Measurements from ENCODE around the gene SAMHD1. TPM values are rescaled to one million over a fixed set of nuclear protein-coding genes. Genes with fewer than 3 reads are reported as not detected.

SAMHD1 gene
- total and polyA plus RNA-seq, 2 donors from 2014 or later: 13.7 to 94.1 TPM

DNA sequence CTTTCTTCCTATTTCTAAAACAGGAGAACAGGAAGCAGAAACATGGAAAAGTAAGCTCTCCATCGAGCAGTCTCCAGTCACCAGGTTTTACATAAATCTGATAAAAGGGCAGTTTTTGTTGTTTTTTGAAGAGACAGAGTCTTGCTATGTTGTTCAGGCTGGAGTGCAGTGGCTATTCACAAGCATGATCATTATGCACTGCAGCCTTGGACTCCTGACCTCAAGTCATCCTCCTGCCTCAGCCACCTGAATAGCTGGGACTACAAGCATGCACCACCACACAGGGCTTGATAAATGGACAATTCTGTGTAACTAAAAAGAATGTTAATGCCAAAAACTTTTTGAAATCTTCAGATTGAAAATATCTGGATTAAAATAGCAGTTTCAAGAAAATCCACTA lies 23.8 kb downstream of the SAMHD1 start:
- no peak for DNase-seq
- TF ChIP-seq, protein P1, sequence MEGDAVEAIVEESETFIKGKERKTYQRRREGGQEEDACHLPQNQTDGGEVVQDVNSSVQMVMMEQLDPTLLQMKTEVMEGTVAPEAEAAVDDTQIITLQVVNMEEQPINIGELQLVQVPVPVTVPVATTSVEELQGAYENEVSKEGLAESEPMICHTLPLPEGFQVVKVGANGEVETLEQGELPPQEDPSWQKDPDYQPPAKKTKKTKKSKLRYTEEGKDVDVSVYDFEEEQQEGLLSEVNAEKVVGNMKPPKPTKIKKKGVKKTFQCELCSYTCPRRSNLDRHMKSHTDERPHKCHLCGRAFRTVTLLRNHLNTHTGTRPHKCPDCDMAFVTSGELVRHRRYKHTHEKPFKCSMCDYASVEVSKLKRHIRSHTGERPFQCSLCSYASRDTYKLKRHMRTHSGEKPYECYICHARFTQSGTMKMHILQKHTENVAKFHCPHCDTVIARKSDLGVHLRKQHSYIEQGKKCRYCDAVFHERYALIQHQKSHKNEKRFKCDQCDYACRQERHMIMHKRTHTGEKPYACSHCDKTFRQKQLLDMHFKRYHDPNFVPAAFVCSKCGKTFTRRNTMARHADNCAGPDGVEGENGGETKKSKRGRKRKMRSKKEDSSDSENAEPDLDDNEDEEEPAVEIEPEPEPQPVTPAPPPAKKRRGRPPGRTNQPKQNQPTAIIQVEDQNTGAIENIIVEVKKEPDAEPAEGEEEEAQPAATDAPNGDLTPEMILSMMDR (IDR thresholded peaks at IDR 0.05; ENCODE audit: borderline replicate concordance, extremely low read depth, insufficient read depth): no peak
- H3K27ac ChIP-seq (ENCODE audit: low read depth in 2 of 2, low read length in 2 of 2): no peak overlapping the region
- no peak overlapping the region for H3K4me3 ChIP-seq (ENCODE audit: low read length in 3 of 3)
- no peak for FAIRE-seq
- H3K27me3 ChIP-seq (ENCODE audit: control insufficient read depth, insufficient read depth, low read length): no peaks in the 10 kb centered on the region
- H3K9ac ChIP-seq (ENCODE audit: low read length in 3 of 3): no peak overlapping the region
- intact Hi-C loops (cut with DNase I): no loop called here
- no peaks in the 10 kb centered on the region for H3K36me3 ChIP-seq (ENCODE audit: control insufficient read depth in 2 of 3, insufficient read depth in 3 of 3, low read length in 3 of 3)
- H3K9me3 ChIP-seq (ENCODE audit: control insufficient read depth in 2 of 3, insufficient read depth in 1 of 3, low read length in 3 of 3): no peaks in the 10 kb centered on the region
- no peaks in the 10 kb centered on the region for H3K4me1 ChIP-seq (ENCODE audit: control insufficient read depth in 2 of 3, insufficient read depth in 2 of 3, low read depth in 1 of 3, low read length in 3 of 3)

DNA sequence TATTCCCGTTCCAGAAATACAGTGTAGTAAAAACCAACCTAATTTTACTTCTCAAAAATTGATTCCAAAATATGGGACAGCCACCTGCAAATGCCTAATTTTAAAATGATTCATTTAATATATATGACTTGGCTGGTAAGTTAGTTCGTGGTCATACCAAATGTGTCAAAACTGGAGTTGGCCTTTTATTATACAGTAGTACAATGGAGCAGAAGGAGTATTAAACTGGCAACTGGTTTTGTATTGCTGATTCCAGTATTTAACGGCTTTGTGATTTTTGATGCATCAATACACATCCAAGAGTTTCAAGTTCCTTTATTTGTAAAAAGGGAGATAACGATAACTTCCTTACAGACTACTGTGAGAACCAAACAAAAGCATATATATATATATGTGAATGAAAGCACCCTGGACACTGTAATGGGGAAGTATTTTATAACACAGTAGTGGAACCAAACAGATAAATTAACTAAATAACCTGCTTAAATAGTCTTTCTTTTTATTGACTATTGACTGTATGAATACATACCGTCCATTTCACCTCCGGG lies 24.8 kb downstream of the SAMHD1 start:
- Histone ChIP-seq H3K4me1 (ENCODE audit: control insufficient read depth in 2 of 3, insufficient read depth in 2 of 3, low read depth in 1 of 3, low read length in 3 of 3) (no peaks in the 10 kb centered on the region), H3K36me3 (ENCODE audit: control insufficient read depth in 2 of 3, insufficient read depth in 3 of 3, low read length in 3 of 3) (no peaks in the 10 kb centered on the region), H3K9ac (ENCODE audit: low read length in 3 of 3) (no peak overlapping the region), H3K27ac (ENCODE audit: low read depth in 2 of 2, low read length in 2 of 2) (no peak overlapping the region), H3K4me3 (ENCODE audit: low read length in 3 of 3) (no peak overlapping the region), H3K27me3 (ENCODE audit: control insufficient read depth, insufficient read depth, low read length) (no peaks in the 10 kb centered on the region), H3K9me3 (ENCODE audit: control insufficient read depth in 2 of 3, insufficient read depth in 1 of 3, low read length in 3 of 3) (no peaks in the 10 kb centered on the region)
- DNase-seq (no peak), FAIRE-seq (no peak)
- TF ChIP-seq, protein P1 (IDR thresholded peaks at IDR 0.05; ENCODE audit: borderline replicate concordance, extremely low read depth, insufficient read depth): no peak
- intact Hi-C loops (cut with DNase I): no loop called here

DNA sequence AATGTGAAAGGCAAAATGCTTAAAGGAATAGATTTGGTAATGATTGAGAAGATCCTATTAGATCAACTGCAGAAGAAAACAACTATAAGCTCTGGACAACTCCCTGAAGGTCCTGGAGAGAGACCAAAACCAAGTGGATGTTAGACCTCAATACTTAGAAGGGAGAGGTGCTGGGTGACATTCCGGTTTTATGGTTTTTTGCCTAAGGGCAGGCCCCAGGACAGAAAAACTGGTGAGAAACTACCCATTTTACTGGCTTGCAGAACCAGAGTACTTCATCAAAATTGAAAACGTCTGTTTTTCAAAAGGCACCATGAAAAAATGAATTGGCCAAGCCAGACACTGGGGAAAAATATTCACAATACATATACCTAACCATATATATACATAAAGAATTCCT lies 26.3 kb downstream of the SAMHD1 start:
- H3K27ac ChIP-seq (ENCODE audit: low read depth in 2 of 2, low read length in 2 of 2): no peak overlapping the region
- no peaks in the 10 kb centered on the region for H3K36me3 ChIP-seq (ENCODE audit: control insufficient read depth in 2 of 3, insufficient read depth in 3 of 3, low read length in 3 of 3)
- no peaks in the 10 kb centered on the region for H3K4me1 ChIP-seq (ENCODE audit: control insufficient read depth in 2 of 3, insufficient read depth in 2 of 3, low read depth in 1 of 3, low read length in 3 of 3)
- no peak for FAIRE-seq
- H3K9ac ChIP-seq (ENCODE audit: low read length in 3 of 3): no peak overlapping the region
- no peak overlapping the region for H3K4me3 ChIP-seq (ENCODE audit: low read length in 3 of 3)
- intact Hi-C loops (cut with DNase I): no loop called here
- no peak for DNase-seq
- H3K9me3 ChIP-seq (ENCODE audit: control insufficient read depth in 2 of 3, insufficient read depth in 1 of 3, low read length in 3 of 3): no peaks in the 10 kb centered on the region
- no peaks in the 10 kb centered on the region for H3K27me3 ChIP-seq (ENCODE audit: control insufficient read depth, insufficient read depth, low read length)
- TF ChIP-seq, protein P1 (IDR thresholded peaks at IDR 0.05; ENCODE audit: borderline replicate concordance, extremely low read depth, insufficient read depth): no peak

Measured in kidney (tissue), 14 donors.